ENCODE measurements around the gene SRSF12.

- TF ChIP-seq EZH2 (IDR thresholded peaks at IDR 0.05; ENCODE audit: borderline replicate concordance, insufficient read depth, low read depth, low read length, poor library complexity, severe bottlenecking) = no peak
- TF ChIP-seq, protein P1, sequence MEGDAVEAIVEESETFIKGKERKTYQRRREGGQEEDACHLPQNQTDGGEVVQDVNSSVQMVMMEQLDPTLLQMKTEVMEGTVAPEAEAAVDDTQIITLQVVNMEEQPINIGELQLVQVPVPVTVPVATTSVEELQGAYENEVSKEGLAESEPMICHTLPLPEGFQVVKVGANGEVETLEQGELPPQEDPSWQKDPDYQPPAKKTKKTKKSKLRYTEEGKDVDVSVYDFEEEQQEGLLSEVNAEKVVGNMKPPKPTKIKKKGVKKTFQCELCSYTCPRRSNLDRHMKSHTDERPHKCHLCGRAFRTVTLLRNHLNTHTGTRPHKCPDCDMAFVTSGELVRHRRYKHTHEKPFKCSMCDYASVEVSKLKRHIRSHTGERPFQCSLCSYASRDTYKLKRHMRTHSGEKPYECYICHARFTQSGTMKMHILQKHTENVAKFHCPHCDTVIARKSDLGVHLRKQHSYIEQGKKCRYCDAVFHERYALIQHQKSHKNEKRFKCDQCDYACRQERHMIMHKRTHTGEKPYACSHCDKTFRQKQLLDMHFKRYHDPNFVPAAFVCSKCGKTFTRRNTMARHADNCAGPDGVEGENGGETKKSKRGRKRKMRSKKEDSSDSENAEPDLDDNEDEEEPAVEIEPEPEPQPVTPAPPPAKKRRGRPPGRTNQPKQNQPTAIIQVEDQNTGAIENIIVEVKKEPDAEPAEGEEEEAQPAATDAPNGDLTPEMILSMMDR (IDR thresholded peaks at IDR 0.05) = peak; percentile 55
Measured at GRCh38 chr6:89122625-89123024, 4.8 kb upstream of the SRSF12 start.
